OCI-LY7 (cell line): ENCODE results near the gene MICB.

Experiments used
- EZH2phosphoT487 ChIP-seq: fragments of 200-600 bp; sonication (generic); IDR thresholded peaks from 2 replicates; pipeline ENCODE4 v1.6.1; 2018; ENCODE audit warnings: low read depth, borderline replicate concordance, mild to moderate bottlenecking, mixed run types, antibody characterized with exemption, low read length, moderate library complexity, mixed read lengths
- TF ChIP-seq, protein P1 (sequence below): fragments of 200-600 bp; sonication (generic); conservative IDR thresholded peaks from 2 replicates; pipeline ENCODE4 v1.5.1; 2014; ENCODE audit warnings: mild to moderate bottlenecking, antibody characterized with exemption, low read length, moderate library complexity, mixed read lengths

DNA sequence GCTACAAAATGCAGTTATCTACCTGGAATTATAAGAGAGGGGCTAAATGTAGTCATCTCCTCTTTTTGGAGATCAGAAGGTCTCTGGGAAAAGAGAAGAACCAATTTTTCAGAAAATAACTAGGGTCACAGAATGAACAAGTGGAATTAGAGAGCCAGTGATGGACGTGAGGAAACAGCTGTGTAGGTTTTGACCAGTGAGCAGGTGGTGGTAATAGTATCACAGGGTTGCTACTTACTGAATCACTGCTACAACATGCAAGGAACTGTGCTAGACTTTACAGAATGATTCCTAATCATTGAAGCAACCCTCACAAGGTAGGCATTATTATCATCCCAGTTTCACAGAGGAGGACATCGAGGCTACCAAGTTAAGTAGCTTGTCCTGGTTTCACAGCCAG, 46.7 kb downstream of the MICB start:
- TF ChIP-seq, protein P1, sequence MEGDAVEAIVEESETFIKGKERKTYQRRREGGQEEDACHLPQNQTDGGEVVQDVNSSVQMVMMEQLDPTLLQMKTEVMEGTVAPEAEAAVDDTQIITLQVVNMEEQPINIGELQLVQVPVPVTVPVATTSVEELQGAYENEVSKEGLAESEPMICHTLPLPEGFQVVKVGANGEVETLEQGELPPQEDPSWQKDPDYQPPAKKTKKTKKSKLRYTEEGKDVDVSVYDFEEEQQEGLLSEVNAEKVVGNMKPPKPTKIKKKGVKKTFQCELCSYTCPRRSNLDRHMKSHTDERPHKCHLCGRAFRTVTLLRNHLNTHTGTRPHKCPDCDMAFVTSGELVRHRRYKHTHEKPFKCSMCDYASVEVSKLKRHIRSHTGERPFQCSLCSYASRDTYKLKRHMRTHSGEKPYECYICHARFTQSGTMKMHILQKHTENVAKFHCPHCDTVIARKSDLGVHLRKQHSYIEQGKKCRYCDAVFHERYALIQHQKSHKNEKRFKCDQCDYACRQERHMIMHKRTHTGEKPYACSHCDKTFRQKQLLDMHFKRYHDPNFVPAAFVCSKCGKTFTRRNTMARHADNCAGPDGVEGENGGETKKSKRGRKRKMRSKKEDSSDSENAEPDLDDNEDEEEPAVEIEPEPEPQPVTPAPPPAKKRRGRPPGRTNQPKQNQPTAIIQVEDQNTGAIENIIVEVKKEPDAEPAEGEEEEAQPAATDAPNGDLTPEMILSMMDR = no peak
- no peak for TF ChIP-seq EZH2phosphoT487
